ENCODE measurements around the gene PPP3CA. TPM values are rescaled to one million over a fixed set of nuclear protein-coding genes. Genes with fewer than 3 reads are reported as not detected.

PPP3CA gene
- total and polyA plus RNA-seq, 2 experiments from 2014 or later = 27.0 to 45.2 TPM

- Mint-ChIP-seq H3K27ac (no peak overlapping the region), H3K36me3 (ENCODE audit: low read depth) (peaks cover 3% of the 10 kb centered on the region; the same call in 1 of the 3 replicates), H3K9me3 (no peaks in the 10 kb centered on the region), H3K4me1 (peaks cover 26% of the 10 kb centered on the region), H3K27me3 (ENCODE audit: insufficient read depth, low read depth, poor library complexity) (no peaks in the 10 kb centered on the region), H3K4me3 (no peak overlapping the region)
- no peaks in the 10 kb centered on the region for H3K27me3 ChIP-seq (ENCODE audit: insufficient read depth)
- H2AFZ ChIP-seq = no peak overlapping the region
- H3K4me2 ChIP-seq = no peak overlapping the region
- no peak for TF ChIP-seq POLR2AphosphoS5 (IDR thresholded peaks at IDR 0.05; ENCODE audit: low read depth)
- TF ChIP-seq ZNF331 (CRISPR knock-in tag; IDR thresholded peaks at IDR 0.05; ENCODE audit: low read depth) = no peak
- TF ChIP-seq NANOG (IDR thresholded peaks at IDR 0.05; ENCODE audit: borderline replicate concordance) = no peak
- no peak for TF ChIP-seq ZNF114 (CRISPR knock-in tag; IDR thresholded peaks at IDR 0.05)
- no peak for TF ChIP-seq JUNB (IDR thresholded peaks at IDR 0.05; ENCODE audit: unreplicated experiment)
- TF ChIP-seq STAT1 (IDR thresholded peaks at IDR 0.05; ENCODE audit: unreplicated experiment) = no peak
- TF ChIP-seq ZNF462 (CRISPR knock-in tag; IDR thresholded peaks at IDR 0.05) = no peak
- TF ChIP-seq CREB1 (CRISPR knock-in tag; IDR thresholded peaks at IDR 0.05; ENCODE audit: low read depth) = no peak
- TF ChIP-seq, protein P1, sequence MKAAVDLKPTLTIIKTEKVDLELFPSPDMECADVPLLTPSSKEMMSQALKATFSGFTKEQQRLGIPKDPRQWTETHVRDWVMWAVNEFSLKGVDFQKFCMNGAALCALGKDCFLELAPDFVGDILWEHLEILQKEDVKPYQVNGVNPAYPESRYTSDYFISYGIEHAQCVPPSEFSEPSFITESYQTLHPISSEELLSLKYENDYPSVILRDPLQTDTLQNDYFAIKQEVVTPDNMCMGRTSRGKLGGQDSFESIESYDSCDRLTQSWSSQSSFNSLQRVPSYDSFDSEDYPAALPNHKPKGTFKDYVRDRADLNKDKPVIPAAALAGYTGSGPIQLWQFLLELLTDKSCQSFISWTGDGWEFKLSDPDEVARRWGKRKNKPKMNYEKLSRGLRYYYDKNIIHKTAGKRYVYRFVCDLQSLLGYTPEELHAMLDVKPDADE (IDR thresholded peaks at IDR 0.05) = no peak
- TF ChIP-seq, protein P2, sequence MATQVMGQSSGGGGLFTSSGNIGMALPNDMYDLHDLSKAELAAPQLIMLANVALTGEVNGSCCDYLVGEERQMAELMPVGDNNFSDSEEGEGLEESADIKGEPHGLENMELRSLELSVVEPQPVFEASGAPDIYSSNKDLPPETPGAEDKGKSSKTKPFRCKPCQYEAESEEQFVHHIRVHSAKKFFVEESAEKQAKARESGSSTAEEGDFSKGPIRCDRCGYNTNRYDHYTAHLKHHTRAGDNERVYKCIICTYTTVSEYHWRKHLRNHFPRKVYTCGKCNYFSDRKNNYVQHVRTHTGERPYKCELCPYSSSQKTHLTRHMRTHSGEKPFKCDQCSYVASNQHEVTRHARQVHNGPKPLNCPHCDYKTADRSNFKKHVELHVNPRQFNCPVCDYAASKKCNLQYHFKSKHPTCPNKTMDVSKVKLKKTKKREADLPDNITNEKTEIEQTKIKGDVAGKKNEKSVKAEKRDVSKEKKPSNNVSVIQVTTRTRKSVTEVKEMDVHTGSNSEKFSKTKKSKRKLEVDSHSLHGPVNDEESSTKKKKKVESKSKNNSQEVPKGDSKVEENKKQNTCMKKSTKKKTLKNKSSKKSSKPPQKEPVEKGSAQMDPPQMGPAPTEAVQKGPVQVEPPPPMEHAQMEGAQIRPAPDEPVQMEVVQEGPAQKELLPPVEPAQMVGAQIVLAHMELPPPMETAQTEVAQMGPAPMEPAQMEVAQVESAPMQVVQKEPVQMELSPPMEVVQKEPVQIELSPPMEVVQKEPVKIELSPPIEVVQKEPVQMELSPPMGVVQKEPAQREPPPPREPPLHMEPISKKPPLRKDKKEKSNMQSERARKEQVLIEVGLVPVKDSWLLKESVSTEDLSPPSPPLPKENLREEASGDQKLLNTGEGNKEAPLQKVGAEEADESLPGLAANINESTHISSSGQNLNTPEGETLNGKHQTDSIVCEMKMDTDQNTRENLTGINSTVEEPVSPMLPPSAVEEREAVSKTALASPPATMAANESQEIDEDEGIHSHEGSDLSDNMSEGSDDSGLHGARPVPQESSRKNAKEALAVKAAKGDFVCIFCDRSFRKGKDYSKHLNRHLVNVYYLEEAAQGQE (IDR thresholded peaks at IDR 0.05; ENCODE audit: unreplicated experiment) = no peak
- no peak for TF ChIP-seq EZH2 (IDR thresholded peaks at IDR 0.05; ENCODE audit: low read depth, unreplicated experiment)
- H3K9me2 ChIP-seq (ENCODE audit: insufficient read depth) = no peaks in the 10 kb centered on the region
- no peaks in the 10 kb centered on the region for H3K36me3 ChIP-seq (ENCODE audit: insufficient read depth)
- no peak for DNase-seq (ENCODE audit: low spot score)
- H3K79me2 ChIP-seq (replicated peaks; ENCODE audit: insufficient read depth) = no peaks in the 10 kb centered on the region
- H4K20me1 ChIP-seq (replicated peaks; ENCODE audit: insufficient read depth) = no peaks in the 10 kb centered on the region
- H3F3A ChIP-seq (replicated peaks; ENCODE audit: low read depth) = no peaks in the 10 kb centered on the region
- H3K4me1 ChIP-seq (ENCODE audit: insufficient read depth) = peaks cover 18% of the 10 kb centered on the region
- H3K27ac ChIP-seq (ENCODE audit: low read depth) = no peak overlapping the region
- no peak overlapping the region for H3K4me3 ChIP-seq
- no peak for ATAC-seq
These were observed 242.8 kb downstream of the PPP3CA start for GRCh38 chr4:101104312-101105052.
